Stimulated activated CD8-positive, alpha-beta memory T cell treated with anti-CD3 and anti-CD28 coated beads, Interleukin-12 subunit alpha, Interleukin-12 subunit beta, amount 100 ng/mL, for 24 hours (primary cell): Measurements from ENCODE around the gene MAST4.
"Not testable (repeated sequence)": the region's sequence is repeated elsewhere in the genome, so short reads cannot be mapped to it uniquely, and the experiment has no call there.

ENCODE experiments used
- DNase-seq: peaks from one replicate; pipeline ENCODE4 v3.0.0-alpha.2; 2020; ENCODE audit errors: extremely low read depth

The MAST4 gene

DNA sequence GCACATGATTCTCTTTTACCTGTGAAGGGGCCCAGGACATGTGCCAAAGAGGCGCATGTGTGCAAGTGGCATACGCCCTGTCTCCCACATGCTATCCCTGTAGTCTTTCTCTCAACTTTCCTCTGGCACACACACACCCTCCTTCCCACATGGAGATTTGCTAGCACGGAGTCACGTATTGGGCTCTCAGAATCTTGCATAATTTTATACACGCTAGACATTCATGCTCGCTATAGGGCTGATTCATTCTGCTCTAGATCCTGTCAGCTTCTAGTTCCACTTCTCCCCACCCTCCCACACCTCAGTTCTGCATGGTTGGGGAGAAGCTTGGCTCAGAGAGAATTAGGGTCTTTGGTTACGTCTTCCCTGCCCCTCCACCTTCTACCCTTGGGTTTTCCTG is 527.6 kb downstream of the MAST4 start:
- DNase-seq, result no peak

DNA sequence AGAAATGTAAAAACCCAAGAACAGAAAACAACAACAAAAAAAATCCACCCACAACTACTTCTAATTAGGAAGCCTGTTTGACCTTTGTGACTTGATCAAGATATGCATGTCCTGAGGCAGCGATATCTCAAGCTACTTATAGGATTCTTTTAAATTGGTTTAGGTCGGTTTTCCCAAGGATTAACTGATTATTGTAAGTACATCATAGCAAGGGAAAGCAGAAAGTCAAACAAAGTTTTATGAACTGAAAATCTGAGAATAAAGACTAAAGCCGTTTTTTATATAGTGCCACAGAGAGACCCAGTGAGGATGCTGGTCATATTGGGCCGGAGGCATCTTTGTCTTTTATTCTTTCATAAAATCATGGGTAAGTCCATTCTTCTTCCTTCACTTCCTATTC is 528.4 kb downstream of the MAST4 start:
- no peak for DNase-seq

DNA sequence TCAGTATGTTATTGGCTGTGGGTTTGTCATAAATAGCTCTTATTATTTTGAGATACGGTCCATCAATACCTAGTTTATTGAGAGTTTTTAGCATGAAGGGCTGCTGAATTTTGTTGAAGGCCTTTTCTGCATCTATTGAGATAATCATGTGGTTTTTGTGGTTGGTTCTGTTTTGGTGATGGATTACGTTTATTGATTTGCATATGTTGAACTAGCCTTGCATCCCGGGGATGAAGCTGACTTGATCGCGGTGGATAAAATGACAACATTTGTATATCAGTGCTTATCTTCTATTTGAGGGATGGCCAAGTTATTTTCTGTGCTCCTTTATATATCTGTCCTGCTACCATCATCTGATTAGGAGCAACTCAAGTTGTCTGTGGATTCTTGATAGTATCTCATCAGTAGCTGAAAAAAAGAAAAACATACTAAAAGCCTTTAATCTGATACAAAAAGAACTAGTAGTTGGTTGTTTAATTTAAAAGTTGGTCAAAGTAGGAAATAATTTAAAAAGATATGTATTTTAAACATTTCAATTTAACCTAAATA is 531.2 kb downstream of the MAST4 start:
- DNase-seq, result not testable (repeated sequence)

DNA sequence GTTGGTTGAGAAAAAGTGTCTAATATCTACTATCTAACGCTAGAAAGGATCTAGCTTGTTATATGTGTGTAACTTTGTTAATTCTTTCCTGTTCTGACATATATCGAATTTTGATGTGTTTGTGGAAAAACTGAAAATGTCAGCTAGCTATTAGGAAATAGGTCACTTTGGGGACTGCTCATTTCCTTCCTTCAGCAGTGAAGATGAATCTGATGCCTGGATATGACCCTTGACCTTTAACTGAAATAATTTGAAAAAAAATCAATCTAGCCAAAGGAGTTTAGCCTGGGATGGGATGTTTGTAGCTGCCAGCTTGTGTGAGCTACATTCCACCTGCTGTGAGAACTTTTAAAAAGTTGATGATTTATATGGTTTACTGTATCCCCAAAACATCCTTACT is 533.6 kb downstream of the MAST4 start:
- DNase-seq, result no peak

DNA sequence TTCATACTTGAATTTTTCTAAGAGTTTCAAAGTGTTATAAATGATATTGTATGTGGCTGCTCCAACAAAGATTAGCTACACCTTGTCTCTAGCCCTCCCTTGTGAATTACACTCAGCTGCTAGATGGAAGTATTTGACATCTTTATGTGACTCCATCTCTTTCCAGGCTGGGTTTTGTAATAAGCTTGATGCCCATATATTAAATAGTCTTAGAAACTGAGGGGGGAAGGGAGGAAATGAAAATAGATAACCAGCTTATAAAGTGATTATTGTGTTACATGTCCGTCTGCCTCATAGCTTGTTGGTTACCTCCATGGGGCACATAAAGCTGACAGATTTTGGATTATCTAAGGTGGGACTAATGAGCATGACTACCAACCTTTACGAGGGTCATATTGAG is 537.0 kb downstream of the MAST4 start:
- no peak for DNase-seq

DNA sequence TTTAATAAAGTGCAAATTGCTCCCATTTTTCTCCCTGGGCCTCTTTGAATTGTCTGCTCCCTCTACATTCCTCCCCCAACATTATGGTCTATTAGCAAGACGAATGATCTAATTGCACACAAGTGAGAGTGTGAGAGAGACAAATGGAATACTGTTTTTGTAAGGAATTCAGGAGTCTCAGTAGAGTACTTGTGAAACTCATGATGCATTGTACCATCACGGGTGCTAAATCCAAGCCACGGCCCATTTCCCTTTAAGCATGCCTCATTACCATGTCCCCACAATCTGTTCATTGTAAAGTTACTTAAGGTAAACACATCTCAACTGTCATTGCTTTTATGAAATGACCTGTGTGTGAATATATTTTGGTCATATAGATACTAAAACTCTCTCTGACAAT is 537.6 kb downstream of the MAST4 start:
- no peak for DNase-seq

DNA sequence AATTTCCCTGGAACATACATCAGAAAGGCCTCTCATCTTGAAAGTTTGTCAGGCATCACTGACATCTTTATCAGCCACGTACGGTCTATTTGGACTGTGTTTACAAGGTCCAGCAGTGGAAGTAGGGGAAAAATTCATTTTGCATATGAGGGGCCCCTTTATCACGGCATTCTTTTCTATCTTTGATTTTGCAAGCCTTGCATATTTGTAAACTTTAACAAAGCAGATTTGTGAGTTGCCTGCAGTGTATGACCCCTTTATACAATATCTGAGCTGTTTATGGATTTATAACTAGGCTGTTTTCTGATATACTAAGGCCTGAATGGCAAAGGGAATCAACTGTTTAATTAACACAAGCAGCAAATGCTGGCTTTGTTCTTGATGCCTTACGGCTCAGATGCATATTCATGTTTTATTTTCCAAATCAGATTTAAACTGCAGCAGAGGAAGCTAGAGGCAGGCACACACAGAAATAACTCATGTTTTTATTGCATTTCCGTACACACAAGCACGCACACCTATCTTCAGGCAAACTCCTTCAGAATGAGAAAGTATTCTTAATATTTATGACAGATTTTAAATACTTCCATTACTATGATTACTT is 539.3 kb downstream of the MAST4 start:
- DNase-seq, result no peak

DNA sequence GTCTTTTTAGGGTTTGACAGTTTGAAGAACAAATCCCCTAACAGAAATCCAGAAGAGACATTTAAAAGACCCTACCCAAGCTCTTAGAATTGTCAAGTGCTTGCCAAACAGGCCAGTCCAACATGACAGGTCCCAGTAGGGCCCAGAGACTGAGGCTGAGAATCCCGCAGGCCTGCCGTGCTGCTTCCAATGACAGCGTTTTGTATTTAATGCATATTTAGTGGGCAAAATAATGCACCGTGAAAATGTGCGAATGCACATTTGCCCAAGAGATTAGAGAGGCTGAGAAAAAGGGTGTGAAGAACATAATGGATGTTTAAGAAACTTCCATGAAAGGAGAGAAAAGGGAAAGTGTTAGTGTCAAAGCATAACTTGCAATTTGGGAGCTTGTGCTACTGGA is 542.8 kb downstream of the MAST4 start:
- no peak for DNase-seq

DNA sequence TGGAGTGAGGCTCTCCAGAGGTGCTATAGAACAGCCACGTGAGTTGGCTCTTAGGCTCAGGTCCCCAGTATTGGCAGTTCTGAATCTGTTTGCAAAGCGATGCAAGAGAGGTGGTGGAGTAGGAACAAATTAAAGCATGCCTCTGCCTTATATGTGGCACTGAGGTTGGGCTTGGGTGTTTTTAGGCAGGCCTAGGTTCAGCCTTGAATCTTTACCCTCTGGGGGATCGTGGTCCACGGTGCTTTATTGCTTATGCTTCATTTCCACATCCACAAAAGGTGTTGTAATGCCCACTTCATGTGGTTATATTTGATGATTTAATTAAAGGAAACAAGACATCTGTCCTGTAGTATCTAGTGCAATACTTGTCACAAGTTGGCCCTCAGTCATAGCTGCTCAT is 544.2 kb downstream of the MAST4 start:
- DNase-seq, result no peak

DNA sequence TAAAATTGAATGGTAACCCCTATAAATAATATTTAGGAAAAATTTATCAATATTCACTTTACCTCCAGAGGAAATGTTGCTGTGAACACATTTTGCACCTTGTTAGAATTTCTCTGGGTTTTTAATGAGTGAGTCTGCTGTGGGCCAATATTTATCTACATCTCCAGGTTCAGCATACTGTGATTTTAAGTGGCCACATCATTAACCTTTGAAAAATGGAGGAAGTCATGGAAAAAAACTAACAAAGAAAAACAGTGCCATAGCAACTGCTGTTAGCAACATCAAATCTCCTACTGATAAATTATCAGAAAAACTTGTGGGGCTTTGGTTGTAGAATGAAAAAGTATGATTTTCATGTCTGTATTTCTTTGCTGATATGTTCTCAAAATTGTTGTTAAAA is 545.5 kb downstream of the MAST4 start:
- DNase-seq, result no peak

DNA sequence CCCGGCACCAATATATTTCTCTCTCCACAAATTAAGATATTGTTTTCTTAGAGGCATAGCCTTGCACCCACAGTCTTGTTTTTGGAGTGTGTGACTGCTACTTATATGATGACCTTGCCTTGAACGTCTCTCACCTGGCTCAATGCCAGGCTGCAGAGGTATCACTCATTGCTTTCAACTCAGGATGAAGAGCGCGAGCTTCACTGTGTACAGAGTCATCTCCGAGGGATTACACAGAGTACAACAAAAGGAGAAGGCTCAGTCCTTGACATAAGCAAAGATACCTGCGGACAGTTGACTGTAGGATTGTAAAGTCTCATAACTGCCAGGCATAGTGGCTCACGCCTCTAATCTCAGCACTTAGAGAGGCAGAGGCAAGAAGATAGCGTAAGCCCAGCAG is 546.6 kb downstream of the MAST4 start:
- DNase-seq, result no peak

DNA sequence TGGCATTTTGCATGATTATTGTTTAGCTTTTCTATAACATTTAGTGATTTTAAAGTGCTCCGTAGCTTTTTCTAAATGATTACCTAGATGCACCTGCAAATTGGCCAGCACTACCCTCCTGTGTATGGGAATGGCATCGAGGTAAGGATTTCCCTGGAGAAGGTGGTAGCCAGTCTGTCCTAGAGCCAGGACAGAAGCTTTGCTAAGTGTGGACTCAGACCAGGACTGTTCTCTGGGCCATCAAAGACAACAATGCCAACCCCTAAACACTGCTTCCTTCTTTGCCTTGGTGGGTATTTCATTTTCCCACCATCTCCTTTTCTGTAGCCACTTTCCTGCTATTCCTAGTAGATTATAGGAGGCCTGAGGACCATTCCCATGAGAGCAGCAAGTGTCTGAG is 547.4 kb downstream of the MAST4 start:
- no peak for DNase-seq

DNA sequence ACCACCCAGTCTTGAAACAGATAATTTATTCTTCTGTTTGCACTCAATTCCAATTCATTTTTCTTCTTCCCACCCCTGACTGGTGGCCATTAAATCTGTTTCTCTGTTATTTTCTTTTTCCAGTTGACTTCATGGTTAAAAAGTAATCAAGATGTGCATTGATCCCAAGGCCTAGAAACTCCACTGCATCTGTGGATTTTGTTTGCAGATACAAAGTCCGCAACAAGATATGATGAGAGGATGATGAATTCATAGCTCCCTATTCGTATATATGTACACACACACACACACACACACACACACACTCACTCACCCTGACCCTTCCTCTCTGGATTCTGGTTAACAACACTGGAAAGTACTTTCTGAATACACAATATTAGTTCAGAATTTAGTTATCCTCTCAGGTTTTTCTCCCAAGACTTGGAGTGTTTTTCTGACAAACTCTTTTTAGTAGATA is 548.0 kb downstream of the MAST4 start:
- DNase-seq, result no peak

DNA sequence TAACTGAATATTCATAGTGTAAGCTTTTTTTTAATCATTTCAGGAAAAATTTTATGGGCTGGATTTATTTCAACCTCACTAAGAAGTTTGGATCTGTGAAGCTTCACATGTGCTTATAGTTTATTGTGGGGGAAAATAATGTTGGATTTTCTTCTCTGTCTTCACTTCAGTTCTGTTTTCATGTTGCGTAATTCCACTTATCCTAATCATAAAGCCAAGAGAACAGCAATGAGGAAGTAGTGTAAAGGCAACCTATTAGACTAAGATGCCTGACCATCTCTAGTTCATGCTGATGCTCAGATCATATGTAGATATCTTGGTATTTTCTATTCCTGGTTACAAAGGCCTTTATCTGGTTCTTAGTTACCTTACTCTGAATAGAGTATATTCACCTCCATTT is 550.4 kb downstream of the MAST4 start:
- no peak for DNase-seq

DNA sequence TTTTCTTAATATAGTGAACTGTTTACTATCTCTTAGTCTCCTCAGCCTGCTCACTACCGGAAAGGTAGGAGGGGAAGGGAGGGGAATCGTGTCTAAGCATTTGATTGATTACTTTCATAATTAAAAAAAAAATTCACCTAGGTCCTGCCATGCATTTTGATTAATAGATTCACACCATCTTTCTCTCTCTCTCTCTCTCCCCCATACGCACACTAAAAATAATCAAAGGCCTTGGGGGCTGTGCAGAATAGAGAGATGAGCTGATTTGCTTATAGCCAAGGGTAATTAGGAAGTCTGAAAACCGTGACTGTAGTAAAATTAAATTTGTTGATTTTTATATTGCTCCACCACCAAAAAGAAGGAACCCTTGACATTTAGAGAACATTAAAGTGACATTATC is 550.8 kb downstream of the MAST4 start:
- DNase-seq, result no peak

DNA sequence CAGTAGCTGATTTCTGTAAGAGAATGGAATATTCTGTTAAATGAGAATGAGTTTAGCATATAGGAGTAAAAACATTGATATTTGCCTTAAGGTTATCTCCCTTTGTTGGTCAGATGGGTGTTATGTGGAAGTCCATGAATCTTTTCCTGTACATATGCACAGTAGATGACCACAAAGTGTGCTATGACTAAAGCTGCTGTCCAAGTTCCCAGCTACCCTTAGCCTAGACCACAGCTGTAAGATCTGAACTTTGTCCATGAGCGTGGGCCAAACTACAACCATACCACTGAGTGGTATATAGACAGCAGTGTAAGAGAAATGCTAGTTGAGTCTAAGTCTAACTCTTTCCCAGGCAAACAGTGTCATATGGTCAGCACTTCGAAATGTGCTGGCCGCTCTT is 551.6 kb downstream of the MAST4 start:
- no peak for DNase-seq

DNA sequence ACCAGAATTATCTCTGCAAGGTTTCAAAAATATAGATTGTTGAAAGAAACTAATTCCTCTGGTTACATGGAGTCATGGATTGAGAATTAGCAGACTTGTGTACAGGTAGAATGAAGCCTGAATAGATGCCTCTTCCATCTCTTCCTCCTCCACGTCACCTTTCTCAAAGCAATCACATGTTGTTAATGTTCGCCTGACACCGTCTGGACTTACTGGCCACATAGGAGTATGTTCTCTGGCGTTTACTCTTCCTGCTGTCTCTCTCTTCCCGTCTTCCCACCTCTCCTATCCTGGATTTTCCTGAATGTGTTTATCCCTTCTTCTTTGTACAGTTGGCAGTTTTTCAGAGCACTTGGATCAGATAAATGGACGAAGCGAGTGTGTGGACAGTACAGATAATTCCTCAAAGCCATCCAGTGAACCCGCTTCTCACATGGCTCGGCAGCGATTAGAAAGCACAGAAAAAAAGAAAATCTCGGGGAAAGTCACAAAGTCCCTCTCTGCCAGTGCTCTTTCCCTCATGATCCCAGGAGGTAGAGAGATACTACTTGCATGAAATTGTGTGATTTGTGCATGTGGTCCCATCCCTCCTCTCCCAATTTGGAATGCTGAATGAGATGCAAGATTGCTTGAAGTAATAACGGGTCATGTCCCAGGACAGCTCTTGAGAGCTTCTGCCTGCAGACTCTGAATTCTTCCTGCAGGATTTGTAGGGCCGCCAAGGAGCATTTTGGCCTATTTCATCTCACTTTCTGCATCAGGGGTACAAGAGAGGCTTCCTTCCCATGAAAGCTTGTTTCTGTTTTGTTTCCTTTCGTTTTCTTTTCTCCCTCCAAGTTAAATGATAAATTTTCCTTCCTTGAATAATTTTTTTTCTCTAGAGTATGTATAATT is 553.1 kb downstream of the MAST4 start:
- no peak for DNase-seq

DNA sequence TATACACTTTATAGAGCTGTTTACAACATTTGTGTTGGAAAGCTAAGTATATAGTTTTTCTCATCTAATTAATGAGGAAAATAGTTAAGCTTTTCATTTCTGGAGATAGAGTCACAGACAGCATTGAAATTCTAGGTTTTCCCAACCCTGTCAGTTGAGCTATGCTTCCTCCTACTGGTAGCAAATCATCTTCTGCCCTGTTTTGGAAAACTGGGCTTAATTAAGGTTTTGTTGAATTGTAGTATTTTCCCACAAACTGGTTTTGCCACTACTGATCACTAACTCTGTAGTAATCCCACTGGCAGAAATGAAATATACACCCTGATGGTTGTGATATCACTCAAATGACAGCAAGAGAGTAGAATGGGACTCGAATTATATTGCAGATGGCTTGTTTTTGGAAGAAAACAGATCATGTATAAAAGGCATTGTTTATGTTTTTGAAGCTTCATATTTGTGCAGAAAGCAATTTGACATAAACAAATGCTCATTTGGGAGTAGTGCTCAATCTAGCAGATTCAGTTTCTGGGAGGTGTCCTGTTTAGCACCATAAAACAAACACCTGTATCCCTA is 553.8 kb downstream of the MAST4 start:
- DNase-seq, result no peak

DNA sequence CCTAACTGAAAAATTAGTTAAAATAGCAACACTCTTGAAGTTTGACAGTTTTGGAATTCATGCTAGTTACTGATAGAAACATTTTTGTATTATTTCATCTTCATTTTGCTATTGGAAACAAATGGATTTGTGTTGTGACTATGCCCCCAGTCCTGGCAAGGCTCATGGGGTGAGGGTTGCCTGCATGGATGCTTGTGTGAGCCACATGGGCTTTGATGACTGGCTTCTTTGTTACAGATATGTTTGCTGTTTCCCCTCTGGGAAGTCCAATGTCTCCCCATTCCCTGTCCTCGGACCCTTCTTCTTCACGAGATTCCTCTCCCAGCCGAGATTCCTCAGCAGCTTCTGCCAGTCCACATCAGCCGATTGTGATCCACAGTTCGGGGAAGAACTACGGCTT is 556.2 kb downstream of the MAST4 start:
- no peak for DNase-seq

DNA sequence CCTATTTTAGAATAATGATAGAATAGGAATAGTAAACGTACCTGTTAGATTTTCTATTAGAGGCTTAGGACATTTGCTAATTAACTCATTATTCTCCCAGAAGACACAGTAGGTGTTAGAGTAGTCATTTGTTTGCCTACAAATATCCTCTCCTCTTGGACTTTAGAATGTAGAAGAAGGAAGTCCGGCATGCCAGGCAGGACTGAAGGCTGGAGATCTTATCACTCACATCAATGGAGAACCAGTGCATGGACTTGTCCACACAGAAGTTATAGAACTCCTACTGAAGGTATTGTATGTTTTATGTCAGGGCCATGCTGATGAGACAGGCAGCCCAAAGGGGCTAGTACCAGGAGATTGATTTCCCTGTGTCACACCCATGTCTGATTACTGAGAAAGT is 557.1 kb downstream of the MAST4 start:
- no peak for DNase-seq

DNA sequence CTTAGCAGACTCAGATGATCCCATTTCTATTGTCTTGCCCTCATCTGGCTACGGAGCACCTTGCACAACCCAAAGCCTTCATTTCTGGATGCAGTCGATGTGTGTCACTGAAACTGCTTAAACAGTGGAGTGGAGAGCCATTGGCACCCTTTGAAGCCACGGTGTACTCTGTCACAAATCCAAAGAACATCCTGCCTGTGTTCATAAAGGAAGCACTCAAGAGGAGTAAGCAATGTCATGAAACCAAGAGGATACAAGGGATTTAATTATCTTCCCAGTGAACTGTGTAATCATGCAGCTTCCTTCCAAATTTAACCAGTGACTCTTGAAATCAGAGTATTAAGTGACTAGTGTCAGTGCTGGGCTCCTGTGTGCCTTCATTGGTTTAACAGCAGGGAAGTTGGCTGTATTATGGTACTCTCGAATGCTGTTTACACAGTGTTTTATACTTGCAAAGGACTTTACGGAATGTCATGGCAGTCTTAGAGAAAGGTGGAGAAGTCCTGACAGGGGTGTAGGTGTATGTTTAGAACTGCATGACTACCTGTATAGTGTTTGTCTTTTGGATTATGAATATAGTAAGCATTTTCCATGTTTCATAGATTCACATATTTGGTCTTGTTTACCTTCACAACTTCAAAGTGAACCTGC is 558.5 kb downstream of the MAST4 start:
- DNase-seq, result no peak

DNA sequence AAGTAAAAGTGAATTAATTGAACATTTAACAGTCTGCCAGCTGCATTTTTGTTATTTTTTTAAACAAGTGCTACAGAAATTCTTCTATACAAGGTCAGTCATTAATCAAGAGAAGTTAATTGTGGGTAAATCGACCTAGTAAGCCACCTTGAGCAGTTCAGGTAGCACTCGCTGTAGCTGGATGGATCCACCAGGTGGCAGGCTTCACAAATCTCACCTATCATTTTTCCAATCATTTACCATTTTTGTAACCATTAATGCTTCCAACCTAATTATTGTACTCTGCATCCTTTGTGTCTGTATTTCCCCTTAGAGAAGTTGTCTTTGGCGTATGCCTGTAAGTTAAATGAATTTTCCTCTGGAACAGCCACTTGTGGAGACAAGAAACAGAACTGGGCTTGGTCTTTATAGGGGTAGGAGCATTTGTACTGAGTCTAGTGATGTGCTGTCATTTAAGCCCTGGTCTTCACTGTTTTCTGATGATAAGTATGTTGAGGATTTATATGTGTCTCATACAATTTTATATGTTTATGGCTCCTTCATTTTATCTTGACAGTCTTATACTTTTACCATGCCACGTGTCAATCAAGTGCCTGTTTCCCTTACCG is 560.9 kb downstream of the MAST4 start:
- DNase-seq, result no peak
